GM21619 (cell line): ENCODE results near the gene C12orf60.

Experiments used
- ATAC-seq: cut with Tn5 transposase; IDR thresholded peaks from one replicate; pipeline ENCODE4 v1.9.1; 2021; ENCODE audit not compliant: unreplicated experiment

C12orf60 gene

DNA sequence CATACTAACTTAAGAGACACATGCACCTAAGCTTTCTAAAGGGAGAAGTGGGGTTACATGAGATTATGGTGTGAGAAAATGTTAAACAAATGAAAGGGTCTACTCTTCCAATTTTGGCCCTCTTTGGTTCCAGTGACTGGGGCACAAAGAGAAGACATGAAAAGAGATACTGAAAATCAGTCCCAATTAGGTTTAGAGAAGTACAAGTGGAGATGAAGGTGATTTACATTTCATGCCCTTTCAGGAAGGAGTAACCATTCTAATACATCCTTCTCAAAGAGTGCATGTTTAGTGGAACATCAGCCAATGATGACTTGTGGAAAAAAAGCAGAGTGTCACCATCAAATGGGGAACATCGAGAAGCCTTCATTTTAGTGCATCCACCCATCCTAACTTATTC is 67.8 kb downstream of the C12orf60 start:
- no peak for ATAC-seq

DNA sequence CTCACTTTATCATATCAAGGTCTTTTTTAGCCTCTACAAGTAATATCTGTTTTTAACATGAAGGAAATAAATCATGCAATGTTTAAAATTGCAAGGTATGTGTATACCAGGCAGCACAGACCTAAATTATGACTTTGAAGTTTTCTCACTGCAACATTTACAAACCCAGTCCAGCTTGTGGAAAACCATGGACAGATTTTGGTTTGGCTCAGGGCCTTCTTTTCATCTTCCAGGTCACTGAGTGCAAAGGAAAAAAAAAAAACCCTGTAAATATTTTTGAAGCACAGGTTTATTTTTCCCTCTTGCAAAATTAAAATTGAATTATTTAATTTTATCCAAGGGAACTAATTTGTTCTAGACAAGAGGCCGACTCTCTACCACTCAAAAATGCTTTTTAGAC is 68.4 kb downstream of the C12orf60 start:
- no peak for ATAC-seq

GRCh38 chr12:14873440-14874185 is 70.1 kb downstream of the C12orf60 start:
- no peak for ATAC-seq
